ENCODE results near the gene MYLK.

MYLK gene

DNA sequence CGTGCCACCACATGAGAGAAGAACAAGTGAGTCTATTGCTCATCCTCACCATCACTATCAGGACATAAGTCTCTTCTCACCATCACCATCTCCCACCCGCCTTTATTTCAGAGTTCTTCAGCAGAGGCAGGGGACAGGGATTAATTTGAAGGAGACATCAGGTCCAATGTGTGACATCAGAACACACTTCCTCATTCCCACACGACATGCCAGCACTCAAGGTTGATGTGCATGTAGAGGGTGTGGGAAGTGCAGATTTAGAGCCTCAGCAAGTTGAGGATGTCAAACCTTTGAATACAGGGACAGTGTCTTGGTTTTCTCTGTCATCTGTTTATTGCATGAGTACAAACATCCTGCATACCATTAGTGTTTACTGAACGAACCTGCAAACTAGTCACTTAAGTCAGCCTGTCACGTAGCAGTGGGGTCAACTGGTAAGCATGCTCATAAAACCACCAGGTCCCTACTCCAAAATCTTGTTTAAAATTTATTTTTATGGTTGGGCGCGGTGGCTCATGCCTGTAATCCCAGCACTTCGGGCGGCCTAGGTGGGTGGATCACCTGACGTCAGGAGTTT is 104.4 kb downstream of the MYLK start:
- TF ChIP-seq, protein P1, sequence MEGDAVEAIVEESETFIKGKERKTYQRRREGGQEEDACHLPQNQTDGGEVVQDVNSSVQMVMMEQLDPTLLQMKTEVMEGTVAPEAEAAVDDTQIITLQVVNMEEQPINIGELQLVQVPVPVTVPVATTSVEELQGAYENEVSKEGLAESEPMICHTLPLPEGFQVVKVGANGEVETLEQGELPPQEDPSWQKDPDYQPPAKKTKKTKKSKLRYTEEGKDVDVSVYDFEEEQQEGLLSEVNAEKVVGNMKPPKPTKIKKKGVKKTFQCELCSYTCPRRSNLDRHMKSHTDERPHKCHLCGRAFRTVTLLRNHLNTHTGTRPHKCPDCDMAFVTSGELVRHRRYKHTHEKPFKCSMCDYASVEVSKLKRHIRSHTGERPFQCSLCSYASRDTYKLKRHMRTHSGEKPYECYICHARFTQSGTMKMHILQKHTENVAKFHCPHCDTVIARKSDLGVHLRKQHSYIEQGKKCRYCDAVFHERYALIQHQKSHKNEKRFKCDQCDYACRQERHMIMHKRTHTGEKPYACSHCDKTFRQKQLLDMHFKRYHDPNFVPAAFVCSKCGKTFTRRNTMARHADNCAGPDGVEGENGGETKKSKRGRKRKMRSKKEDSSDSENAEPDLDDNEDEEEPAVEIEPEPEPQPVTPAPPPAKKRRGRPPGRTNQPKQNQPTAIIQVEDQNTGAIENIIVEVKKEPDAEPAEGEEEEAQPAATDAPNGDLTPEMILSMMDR (IDR thresholded peaks at IDR 0.05): no peak
- no peaks in the 10 kb centered on the region for H3K27me3 ChIP-seq
- no peak overlapping the region for H3K4me3 ChIP-seq (ENCODE audit: low read depth in 1 of 2, low read length in 1 of 2)
- H3K27ac ChIP-seq: no peak overlapping the region
- no peaks in the 10 kb centered on the region for H3K4me1 ChIP-seq (ENCODE audit: control insufficient read depth in 1 of 2, insufficient read depth in 1 of 2, low read depth in 1 of 2, low read length in 1 of 2)
- H3K9me3 ChIP-seq: no peaks in the 10 kb centered on the region
- no peaks in the 10 kb centered on the region for H3K36me3 ChIP-seq

DNA sequence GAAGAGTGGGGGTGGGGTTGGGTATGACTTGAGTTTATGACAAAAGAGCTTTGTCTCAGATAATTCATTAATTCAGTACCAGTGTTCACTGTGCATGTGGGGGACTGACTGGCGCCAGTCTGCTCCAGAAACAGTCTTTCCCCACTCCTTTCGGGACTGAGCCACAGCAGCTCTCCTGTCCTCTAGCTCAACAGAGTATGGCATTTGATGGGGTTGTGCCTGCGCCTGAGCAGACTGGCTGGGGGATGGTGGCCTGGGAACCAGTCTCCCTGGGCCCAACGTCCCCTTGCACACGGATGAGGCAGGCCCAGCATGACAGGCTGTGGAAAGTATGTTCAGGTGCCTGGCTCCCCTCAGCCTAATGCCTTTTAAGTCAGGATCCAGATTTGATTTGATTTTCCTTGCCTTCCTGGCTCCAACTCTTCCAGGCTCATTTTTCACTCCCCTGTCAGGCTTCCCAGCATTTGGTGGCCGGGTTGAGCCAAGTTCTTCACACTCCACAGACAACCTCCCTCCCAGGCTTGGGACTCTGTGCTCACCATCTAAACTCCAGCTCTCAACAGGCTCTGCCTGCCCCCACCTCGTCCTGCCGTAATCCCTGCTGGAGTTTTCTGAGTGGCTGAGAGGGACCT is 105.0 kb downstream of the MYLK start:
- Histone ChIP-seq H3K9me3 (no peaks in the 10 kb centered on the region), H3K4me3 (ENCODE audit: low read depth in 1 of 2, low read length in 1 of 2) (no peak overlapping the region), H3K27ac (no peak overlapping the region), H3K36me3 (no peaks in the 10 kb centered on the region), H3K27me3 (no peaks in the 10 kb centered on the region), H3K4me1 (ENCODE audit: control insufficient read depth in 1 of 2, insufficient read depth in 1 of 2, low read depth in 1 of 2, low read length in 1 of 2) (no peaks in the 10 kb centered on the region)
- TF ChIP-seq, protein P1 (IDR thresholded peaks at IDR 0.05): no peak

DNA sequence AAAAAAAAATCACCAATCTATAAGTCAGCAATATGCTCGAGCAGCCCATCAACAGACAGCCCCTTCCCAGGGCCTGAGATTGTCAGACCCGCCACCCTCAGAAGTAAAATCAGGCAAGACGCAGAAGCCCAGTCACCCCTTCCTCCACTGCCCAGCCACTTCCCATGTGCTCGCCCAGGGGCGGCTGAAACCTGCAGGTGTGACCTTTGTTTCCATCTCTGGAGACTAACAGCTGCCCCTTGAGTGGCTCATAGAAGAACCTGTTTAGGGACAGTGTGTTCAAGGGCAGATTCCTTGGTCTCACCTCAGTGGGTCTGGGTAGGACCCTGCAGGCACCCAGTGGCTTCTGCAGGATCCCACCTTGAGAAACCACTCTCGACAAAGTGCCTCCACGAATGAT is 105.6 kb downstream of the MYLK start:
- Histone ChIP-seq H3K36me3 (no peaks in the 10 kb centered on the region), H3K4me1 (ENCODE audit: control insufficient read depth in 1 of 2, insufficient read depth in 1 of 2, low read depth in 1 of 2, low read length in 1 of 2) (no peaks in the 10 kb centered on the region), H3K9me3 (no peaks in the 10 kb centered on the region), H3K27ac (no peak overlapping the region), H3K27me3 (no peaks in the 10 kb centered on the region), H3K4me3 (ENCODE audit: low read depth in 1 of 2, low read length in 1 of 2) (no peak overlapping the region)
- TF ChIP-seq, protein P1 (IDR thresholded peaks at IDR 0.05): no peak

DNA sequence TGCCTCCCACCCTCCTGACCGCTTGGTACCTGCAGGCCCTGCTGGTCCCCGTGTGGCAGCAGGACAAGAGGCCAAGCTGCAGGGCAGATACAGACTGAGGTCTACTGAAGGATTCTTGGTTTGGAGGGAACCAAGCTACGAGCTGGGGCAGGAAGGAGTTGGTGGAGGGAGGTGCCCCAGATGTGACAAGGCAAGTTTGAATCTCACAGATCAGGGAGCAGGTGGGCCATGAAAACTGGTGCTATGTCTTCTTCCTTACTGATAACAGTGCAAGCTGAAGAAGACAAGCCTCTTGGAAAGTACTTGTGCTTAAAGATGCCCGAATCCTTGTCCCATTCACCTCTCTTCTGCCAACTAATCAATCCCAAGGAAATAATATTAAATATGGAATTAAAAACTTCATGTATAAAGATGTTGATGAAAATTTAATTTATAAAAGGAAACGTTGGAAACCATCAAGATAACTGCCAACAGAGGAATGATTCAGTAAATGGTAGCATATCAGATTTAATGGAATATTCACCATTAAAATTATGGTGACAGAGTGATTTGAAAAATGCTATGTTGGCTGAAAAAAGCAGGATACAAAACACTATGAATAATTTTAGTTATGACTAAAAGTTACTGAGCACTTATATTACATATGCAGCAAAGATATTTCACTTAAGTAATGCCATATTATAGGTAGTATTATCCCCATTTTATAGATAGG is 107.9 kb downstream of the MYLK start:
- no peaks in the 10 kb centered on the region for H3K27me3 ChIP-seq
- H3K36me3 ChIP-seq: no peaks in the 10 kb centered on the region
- no peaks in the 10 kb centered on the region for H3K4me1 ChIP-seq (ENCODE audit: control insufficient read depth in 1 of 2, insufficient read depth in 1 of 2, low read depth in 1 of 2, low read length in 1 of 2)
- H3K27ac ChIP-seq: no peak overlapping the region
- H3K9me3 ChIP-seq: no peaks in the 10 kb centered on the region
- TF ChIP-seq, protein P1 (IDR thresholded peaks at IDR 0.05): no peak
- H3K4me3 ChIP-seq (ENCODE audit: low read depth in 1 of 2, low read length in 1 of 2): no peak overlapping the region

DNA sequence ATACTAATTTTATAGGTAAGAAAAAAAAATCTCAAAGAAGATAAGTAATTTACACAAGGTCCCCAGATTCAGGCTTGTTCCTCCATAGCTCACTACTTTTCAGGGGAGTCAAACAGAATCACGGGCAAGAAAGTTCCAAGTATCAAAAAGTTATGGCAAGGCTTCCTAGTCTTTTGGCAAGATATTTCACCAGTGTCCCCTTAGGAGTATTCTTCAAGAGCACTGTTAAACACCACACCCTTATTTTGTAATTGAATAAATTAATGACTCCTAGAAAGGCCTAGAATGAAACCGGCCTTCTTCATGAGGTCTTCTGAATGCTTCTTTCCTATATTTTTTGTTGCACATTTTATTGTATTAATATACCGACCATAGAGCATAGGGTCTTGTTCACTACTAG is 109.7 kb downstream of the MYLK start:
- no peaks in the 10 kb centered on the region for H3K9me3 ChIP-seq
- no peak overlapping the region for H3K27ac ChIP-seq
- no peaks in the 10 kb centered on the region for H3K27me3 ChIP-seq
- no peak overlapping the region for H3K4me3 ChIP-seq (ENCODE audit: low read depth in 1 of 2, low read length in 1 of 2)
- H3K4me1 ChIP-seq (ENCODE audit: control insufficient read depth in 1 of 2, insufficient read depth in 1 of 2, low read depth in 1 of 2, low read length in 1 of 2): no peaks in the 10 kb centered on the region
- TF ChIP-seq, protein P1 (IDR thresholded peaks at IDR 0.05): no peak
- H3K36me3 ChIP-seq: no peaks in the 10 kb centered on the region
